OCI-LY7 (cell line): ENCODE data around the gene STAT1. TPM values are rescaled to one million over a fixed set of nuclear protein-coding genes. Genes with fewer than 3 reads are reported as not detected.

Experiments used
- BruUV-seq: library from RNA; stranded (reverse); fragments of 400-500 nt; replicated peaks from 2 replicates; lab custom pipeline; 2021; lab: Mats Ljungman, UMichigan
- CTCF ChIA-PET: fragments of 300-600 bp; sonication (Branson Sonifier 250); formaldehyde crosslinking; loops from one replicate; lab custom pipeline; 2022; ENCODE audit warnings: antibody characterized with exemption; ENCODE audit not compliant: unreplicated experiment; lab: Charles Lee
- POLR2A ChIA-PET: fragments of 300-600 bp; sonication (Branson Sonifier 250); formaldehyde crosslinking; loops from one replicate; lab custom pipeline; 2022; ENCODE audit warnings: antibody characterized with exemption; lab: Charles Lee
- DNase-seq: peaks from one replicate; pipeline ENCODE4 v3.0.0-alpha.2; 2015; ENCODE audit warnings: low spot score
- H2AFZ ChIP-seq: fragments of 200-600 bp; sonication (generic), shearing (Covaris generic); 2 replicates; pipeline ENCODE4 v1.6.1; 2014; ENCODE audit warnings: mild to moderate bottlenecking, antibody characterized with exemption, low read length, moderate library complexity
- H3K27ac ChIP-seq: fragments of 200-600 bp; sonication (generic); 2 replicates; pipeline ENCODE4 v1.5.1; 2014; ENCODE audit warnings: mixed run types, low read depth, mild to moderate bottlenecking, moderate library complexity, low read length, inconsistent platforms; ENCODE audit not compliant: poor library complexity, severe bottlenecking
- H3K36me3 ChIP-seq: fragments of 200-600 bp; sonication (generic); 2 replicates; pipeline ENCODE4 v1.6.1; 2014; ENCODE audit warnings: mild to moderate bottlenecking, antibody characterized with exemption, low read length, moderate library complexity, mixed read lengths; ENCODE audit not compliant: insufficient read depth
- H3K4me1 ChIP-seq: fragments of 200-600 bp; sonication (generic); 2 replicates; pipeline ENCODE4 v1.5.1; 2014; ENCODE audit warnings: mild to moderate bottlenecking, low read length; ENCODE audit not compliant: insufficient read depth, poor library complexity, severe bottlenecking
- H3K4me2 ChIP-seq: fragments of 200-600 bp; sonication (generic); 2 replicates; pipeline ENCODE4 v1.6.1; 2014; ENCODE audit warnings: mild to moderate bottlenecking, low read length
- H3K4me3 ChIP-seq: fragments of 200-600 bp; sonication (generic); 2 replicates; pipeline ENCODE4 v1.5.1; 2014; ENCODE audit warnings: mild to moderate bottlenecking, low read depth, low read length; ENCODE audit not compliant: poor library complexity, severe bottlenecking
- H3K79me2 ChIP-seq: fragments of 200-600 bp; sonication (generic); 2 replicates; pipeline ENCODE4 v1.6.1; 2016; ENCODE audit warnings: low read depth, mild to moderate bottlenecking, low read length, moderate library complexity, mixed read lengths; ENCODE audit not compliant: insufficient read depth
- H3K9me2 ChIP-seq: fragments of 200-600 bp; sonication (generic); 2 replicates; pipeline ENCODE4 v1.6.1; 2016; ENCODE audit warnings: mild to moderate bottlenecking, low read length, mixed read lengths; ENCODE audit not compliant: insufficient read depth
- H3K9me3 ChIP-seq: fragments of 200-600 bp; sonication (generic); 2 replicates; pipeline ENCODE4 v1.6.1; 2014; ENCODE audit warnings: mild to moderate bottlenecking, mixed run types, low read length, mixed read lengths
- H4K20me1 ChIP-seq: fragments of 200-600 bp; sonication (generic); 2 replicates; pipeline ENCODE4 v1.6.1; 2014; ENCODE audit warnings: mild to moderate bottlenecking, antibody characterized with exemption, low read length, moderate library complexity, mixed read lengths; ENCODE audit not compliant: insufficient read depth
- CTCF ChIP-seq: fragments of 200-600 bp; sonication (generic); conservative IDR thresholded peaks from 2 replicates; pipeline ENCODE4 v1.5.1; 2014; ENCODE audit warnings: mild to moderate bottlenecking, antibody characterized with exemption, low read length, moderate library complexity, mixed read lengths
- EZH2phosphoT487 ChIP-seq: fragments of 200-600 bp; sonication (generic); IDR thresholded peaks from 2 replicates; pipeline ENCODE4 v1.6.1; 2018; ENCODE audit warnings: low read depth, borderline replicate concordance, mild to moderate bottlenecking, mixed run types, antibody characterized with exemption, low read length, moderate library complexity, mixed read lengths
- intact Hi-C: fragments of 100-400 bp; cut with micrococcal nuclease; formaldehyde crosslinking; loops from one replicate; pipeline ENCODE4 v1.10.0; 2022; ENCODE audit not compliant: unreplicated experiment
- total RNA-seq, 2 experiments: library from RNA; depleted of rRNA in 1 of 2; stranded (reverse); fragments of >200 nt in 1 of 2; shearing (Covaris generic) in 1 of 2; gene quantifications; 2 replicates each; pipeline ENCODE4 v1.2.3, GENCODE V29; 2014 to 2022

The STAT1 gene
- total RNA-seq, 2 experiments from 2014 or later: 23.0 to 23.1 TPM

- Histone ChIP-seq H3K4me2 (no peak overlapping the region), H3K27ac (no peak overlapping the region), H3K4me3 (no peak overlapping the region), H3K9me2 (no peaks in the 10 kb centered on the region), H2AFZ (no peak overlapping the region), H3K79me2 (no peaks in the 10 kb centered on the region), H3K36me3 (peaks cover 42% of the 10 kb centered on the region), H3K9me3 (no peaks in the 10 kb centered on the region), H4K20me1 (no peaks in the 10 kb centered on the region), H3K4me1 (no peaks in the 10 kb centered on the region)
- TF ChIP-seq EZH2phosphoT487 (no peak), CTCF (no peak)
- ChIA-PET CTCF (no interaction called here), POLR2A (interaction anchor here (0.6 to 1.2 kb wide), 7 partner anchors 12 to 1208 kb away, joined by 3 to 6 read pairs (median 4); no protein-coding TSS in a partner anchor)
- intact Hi-C loops: no loop called here
- DNase-seq: no peak
- no TSS peak for BruUV-seq
Observed at GRCh38 chr2:190933361-190933760, 80.6 kb downstream of the STAT1 start.

- CTCF ChIA-PET: no interaction called here
- BruUV-seq: no TSS peak
- no peak for DNase-seq
- Histone ChIP-seq H3K36me3 (peaks cover 47% of the 10 kb centered on the region), H3K9me2 (no peaks in the 10 kb centered on the region), H3K79me2 (no peaks in the 10 kb centered on the region), H3K4me1 (no peaks in the 10 kb centered on the region), H3K4me3 (no peak overlapping the region), H3K9me3 (no peaks in the 10 kb centered on the region), H2AFZ (no peak overlapping the region), H4K20me1 (no peaks in the 10 kb centered on the region), H3K4me2 (no peak overlapping the region), H3K27ac (no peak overlapping the region)
- TF ChIP-seq CTCF (no peak), EZH2phosphoT487 (no peak)
- intact Hi-C loops: no loop called here
- POLR2A ChIA-PET: interaction anchor here (0.7 to 1.2 kb wide), 5 partner anchors 13 to 56 kb away, joined by 3 to 6 read pairs (median 4); no protein-coding TSS in a partner anchor
Observed at GRCh38 chr2:190932514-190932913, 81.5 kb downstream of the STAT1 start.

- no peak overlapping the region for H3K4me2 ChIP-seq
- H3K4me3 ChIP-seq: no peak overlapping the region
- ChIA-PET CTCF (no interaction called here), POLR2A (interaction anchor here (0.6 to 0.7 kb wide), 2 partner anchors 16 to 46 kb away, joined by 3 read pairs; no protein-coding TSS in a partner anchor)
- no peaks in the 10 kb centered on the region for H3K4me1 ChIP-seq
- intact Hi-C loops: no loop called here
- no peaks in the 10 kb centered on the region for H3K9me3 ChIP-seq
- H3K9me2 ChIP-seq: no peaks in the 10 kb centered on the region
- H3K36me3 ChIP-seq: peaks cover 64% of the 10 kb centered on the region
- no peak overlapping the region for H2AFZ ChIP-seq
- H4K20me1 ChIP-seq: no peaks in the 10 kb centered on the region
- H3K27ac ChIP-seq: no peak overlapping the region
- no peak for DNase-seq
- TF ChIP-seq CTCF (no peak), EZH2phosphoT487 (no peak)
- BruUV-seq: no TSS peak
- no peaks in the 10 kb centered on the region for H3K79me2 ChIP-seq
Observed at GRCh38 chr2:190930411-190930810, 83.6 kb downstream of the STAT1 start.
